ENCODE results near the gene STXBP5.
"Not testable (repeated sequence)": the region's sequence is repeated elsewhere in the genome, so short reads cannot be mapped to it uniquely, and the experiment has no call there.

The STXBP5 gene

DNA sequence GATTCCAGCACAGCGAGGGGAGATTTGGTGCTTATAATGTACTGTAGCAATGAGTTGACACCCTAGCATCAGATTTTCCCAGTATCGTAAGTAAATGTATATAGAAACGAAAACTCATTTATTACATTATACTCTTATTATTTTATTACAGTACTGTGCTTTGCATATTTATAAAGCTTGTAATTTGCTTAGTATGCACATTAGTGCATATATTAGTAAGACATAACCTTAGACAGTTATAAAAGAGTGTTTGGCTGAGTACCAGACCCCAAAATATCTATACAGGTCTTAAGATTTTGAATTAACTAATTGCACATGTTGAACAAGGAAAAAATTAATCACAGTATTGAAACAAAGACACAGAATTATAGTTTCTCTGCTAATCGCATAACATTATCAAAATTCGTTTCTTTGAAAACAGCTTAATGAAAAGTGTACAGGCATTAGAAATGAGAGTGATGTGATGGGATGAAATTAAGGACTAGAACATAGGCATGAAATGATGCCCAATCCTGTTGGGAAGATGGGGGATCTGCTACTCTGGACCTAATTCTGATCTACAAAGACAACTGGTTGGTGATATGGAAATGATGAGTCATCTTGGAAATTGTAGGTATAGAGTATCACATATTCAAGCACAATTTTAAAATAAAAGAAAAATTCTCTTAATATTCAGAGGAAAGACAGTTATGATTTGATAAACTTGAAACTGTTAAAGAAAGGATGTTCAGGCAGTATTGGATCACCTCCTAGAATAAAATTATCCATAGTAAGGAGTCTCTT lies 42.8 kb downstream of the STXBP5 start:
- no peak for DNase-seq (ENCODE audit: low spot score)

DNA sequence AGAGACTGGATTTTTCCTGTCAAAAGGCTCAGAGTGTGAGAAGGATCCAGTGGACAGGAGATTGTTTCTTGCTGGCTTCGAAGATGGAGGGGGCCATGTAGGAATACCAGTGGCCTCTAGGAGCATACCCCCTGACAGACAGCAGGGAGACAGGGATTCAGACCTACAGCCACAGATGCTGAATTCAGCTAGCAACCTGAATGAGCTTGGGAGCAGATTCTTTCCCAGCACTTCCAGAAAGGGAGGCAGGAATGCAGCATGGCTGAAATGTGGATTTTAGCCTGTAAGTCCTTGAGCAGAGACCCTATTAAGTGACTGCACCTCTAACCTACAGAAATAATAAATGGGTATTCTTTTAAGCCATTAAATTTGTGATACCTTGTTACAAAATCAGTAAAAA lies 44.6 kb downstream of the STXBP5 start:
- no peak for DNase-seq (ENCODE audit: low spot score)

DNA sequence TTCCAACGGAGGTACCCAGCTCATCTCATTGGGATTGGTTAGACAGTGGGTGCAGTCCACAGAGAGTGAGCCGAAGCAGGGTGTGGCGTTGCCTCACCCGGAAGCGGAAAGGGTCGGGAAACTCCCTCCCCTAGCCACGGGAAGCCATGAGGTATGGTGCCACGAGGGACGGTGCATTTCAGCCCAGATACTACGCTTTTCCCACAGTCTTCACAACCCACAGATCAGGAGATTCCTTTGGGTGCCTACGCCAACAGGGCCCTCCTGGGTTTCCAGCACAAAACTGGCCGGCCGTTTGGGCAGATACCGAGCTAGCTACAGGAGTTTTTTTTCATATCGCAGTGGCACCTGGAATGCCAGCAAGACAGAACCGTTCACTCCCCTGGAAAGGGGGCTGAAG lies 46.9 kb downstream of the STXBP5 start:
- no peak for DNase-seq (ENCODE audit: low spot score)

DNA sequence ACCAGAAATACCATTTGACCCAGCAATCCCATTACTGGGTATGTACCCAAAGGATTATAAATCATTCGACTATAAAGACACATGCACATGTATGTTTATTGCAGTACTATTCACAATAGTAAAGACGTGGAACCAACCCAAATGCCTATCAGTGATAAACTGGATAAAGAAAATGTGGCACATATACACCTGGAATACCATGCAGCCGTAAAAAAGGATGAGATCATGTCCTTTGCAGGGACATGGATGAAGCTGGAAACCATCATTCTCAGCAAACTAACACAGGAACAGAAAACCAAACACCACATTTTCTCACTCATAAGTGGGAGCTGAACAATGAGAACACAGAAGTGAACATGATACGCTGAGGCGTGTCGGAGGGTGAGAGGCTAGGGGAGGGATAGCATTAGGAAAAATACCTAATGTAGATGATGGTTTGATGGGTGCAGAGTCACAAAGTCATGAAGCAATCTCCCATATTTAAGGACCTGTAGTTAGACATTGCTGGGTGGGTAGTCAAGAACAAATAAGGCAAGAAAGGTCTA lies 50.8 kb downstream of the STXBP5 start:
- not testable (repeated sequence) for DNase-seq (ENCODE audit: low spot score)

DNA sequence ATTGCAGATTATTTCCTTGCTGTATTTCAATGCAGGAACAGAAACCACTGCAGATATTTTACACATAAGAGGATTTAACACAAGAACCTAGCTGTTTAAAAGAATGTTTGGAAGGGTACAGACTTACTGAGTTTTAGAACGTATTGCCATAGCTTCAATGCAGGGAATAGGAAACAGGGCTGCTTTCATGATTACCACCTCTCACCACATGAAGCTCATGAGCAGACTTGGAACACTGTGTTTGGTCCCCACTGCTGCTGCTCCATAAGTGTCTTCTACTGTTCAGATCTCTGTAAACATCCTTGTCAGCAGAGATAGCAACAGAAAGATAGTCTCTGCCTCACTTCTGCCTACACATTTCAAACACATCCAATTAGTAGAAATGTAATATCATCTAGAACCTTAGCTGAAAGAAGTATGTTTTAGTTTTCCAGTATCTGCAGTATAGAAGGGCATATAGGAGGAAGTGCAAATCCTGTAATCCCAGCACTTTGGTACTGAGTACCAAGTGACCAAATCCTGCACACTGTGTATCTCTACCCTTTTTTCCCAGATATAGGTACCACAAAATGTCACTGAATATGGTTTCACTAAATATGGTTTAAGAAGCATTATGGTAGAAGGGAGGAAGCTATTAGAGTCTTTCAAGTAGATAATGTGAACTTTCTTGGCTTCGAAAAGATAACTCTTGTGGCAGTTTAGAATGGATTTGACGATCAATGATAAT lies 51.9 kb downstream of the STXBP5 start:
- no peak for DNase-seq (ENCODE audit: low spot score)

DNA sequence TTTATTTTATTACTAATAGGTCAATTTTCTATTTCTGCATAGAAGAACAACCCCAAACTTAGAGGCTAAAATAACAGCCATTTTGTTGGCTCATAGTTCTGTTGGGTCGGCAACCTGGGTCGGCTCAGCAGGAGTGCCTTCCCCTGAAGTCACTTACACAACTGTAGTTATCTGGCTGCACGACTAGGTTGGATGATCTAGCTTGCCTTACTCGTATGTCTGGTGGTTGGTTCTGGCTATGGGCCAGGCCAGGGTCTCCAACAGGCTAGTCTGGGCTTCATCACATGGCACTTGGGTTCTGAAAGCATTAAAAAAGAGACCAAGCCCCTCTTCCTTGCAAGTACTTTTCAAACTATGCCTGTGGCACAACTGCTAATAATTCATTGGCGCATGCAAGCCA lies 53.5 kb downstream of the STXBP5 start:
- DNase-seq (ENCODE audit: low spot score) = no peak

DNA sequence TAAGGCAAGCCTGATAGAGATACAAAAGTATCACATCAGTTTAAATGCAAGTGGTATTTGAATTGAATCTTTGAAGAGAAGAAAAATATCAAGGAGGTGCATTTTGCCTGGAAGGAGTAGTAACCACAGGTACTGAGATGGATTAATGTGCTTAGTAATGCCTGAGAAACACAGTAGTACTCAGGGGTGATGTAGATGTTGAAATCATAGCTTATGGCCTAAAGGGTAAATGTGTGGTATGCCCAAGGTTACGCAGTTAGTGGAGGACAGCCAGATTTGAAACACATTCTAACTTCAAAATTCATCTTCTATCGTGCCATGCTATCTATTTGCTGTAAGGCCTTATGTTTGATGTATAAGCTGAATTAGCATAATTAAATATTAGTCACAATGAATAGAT lies 55.9 kb downstream of the STXBP5 start:
- no peak for DNase-seq (ENCODE audit: low spot score)

DNA sequence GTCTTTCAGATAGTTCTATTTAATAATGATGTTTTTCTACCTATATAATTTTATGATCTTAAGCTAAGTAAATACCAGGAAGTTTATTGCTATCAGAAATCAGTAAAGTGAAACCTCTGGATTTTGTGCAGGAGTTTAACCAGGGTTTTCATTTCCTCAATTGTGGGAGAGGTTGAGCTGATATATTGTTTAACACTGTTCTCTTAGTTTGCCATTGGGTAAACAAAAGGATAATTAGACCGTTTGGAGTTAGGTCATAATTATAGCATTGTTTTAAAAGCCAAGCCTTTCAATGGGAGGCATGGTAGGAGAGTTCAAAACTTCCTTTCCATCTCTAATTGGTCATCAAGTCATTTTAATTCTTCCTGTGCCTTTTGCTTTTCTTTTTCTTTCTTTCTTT lies 58.7 kb downstream of the STXBP5 start:
- no peak for DNase-seq (ENCODE audit: low spot score)

DNA sequence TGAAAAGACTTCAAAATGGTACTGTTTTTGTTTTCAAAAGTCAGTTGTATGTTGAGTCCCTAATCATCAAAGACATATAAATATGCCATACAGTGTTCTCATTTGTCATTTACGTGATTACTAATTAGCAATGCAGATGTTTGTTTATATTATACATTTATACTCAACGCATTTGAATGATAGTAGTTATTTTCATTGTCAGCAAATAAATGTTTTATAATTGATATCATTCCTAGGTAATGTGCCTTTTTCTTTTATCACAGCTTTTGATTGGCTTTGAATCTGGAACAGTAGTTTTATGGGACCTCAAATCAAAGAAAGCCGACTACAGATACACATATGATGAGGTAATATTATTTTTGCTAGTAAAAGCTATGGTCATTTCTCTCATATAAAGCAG lies 62.6 kb downstream of the STXBP5 start:
- no peak for DNase-seq (ENCODE audit: low spot score)

DNA sequence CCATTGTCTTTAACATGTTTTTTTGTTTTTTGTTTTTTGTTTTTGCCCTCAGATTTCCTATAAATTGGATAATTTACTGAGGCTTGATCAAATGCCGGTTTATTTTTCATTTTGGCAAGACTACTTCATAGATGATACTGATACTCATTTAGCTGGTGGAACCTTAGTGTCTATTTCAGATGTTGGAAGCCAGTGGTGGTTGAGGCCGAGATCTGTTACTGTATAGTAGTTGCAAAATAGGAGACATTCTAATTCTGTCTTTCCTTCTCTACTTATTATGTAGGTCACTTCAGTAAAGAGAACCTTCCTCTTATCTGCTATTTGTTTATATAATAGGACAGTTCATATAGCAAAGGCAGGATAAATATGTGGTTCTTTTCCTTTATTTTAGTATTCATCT lies 63.4 kb downstream of the STXBP5 start:
- DNase-seq (ENCODE audit: low spot score) = no peak

DNA sequence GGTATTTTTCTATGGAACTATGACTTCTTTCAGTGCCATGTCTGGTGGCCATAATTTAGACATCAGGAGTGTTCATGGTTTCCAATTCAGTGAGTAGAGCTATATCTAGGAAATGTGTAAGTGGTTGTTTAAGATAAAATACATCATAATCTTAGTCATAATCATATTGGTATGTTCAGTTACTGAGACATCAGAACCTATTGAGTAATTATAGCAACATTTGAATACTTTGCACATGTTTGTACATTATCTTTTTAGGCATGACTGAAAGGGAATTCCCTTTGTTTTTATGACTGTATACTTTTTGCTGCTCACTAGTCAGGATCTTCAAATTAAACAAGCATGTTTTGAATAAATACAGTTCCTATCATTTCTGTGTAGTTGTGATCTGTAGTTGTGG lies 64.0 kb downstream of the STXBP5 start:
- no peak for DNase-seq (ENCODE audit: low spot score)

DNA sequence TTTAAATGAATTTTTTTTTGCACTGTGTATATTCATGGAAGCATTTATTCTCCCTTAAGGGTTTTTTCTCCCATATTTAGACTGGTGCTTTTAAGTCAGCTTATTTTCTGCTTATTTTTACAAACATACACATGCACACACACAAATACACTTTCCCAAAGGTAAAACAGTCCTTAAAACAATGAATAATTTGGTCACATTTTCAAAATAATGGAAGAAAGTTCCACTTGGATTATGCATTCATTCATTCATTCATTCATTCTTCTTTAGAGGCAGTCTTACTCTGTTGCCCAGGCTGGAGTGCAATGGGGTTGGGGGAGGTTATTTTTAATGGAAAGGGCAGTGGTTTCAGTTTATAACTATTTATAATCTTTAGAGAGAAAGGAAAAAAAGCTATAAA lies 69.8 kb downstream of the STXBP5 start:
- DNase-seq (ENCODE audit: low spot score) = no peak

DNA sequence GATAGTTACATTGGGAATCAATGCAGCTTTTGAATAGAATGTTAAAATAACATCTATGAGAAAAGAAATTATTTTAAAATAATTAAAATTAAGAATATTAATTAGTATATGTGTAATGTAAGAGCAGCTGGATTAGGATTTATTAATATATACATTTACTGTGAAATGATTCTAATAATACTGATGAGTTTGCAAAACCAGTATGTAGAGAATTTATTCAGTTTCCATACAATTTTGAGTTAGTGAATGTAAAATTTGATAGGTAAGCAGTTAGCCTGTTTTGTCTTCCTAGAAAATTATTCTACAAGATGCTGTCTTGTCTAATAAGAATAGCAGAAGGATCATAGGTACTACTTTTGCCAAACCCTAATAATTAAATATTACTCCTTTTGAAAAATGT lies 70.6 kb downstream of the STXBP5 start:
- DNase-seq (ENCODE audit: low spot score) = no peak

DNA sequence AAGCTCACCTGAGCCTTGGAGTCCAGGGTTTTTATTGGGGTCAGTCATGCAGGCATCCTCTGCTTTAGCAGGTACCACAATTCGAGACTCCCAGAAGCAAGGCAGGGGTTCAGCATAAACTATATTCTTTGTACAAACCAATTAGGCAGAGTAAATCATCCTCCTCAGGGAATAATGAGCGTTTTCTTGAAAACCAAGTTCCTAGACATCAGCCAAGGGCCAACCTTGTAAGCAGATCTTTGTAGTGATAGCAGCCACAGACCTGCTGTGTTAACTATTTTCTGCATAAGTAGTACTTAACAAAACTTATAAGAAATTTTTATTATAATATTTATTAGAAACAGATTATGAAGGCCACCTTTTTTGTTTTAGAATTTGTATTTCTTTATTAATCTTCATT lies 74.7 kb downstream of the STXBP5 start:
- no peak for DNase-seq (ENCODE audit: low spot score)

DNA sequence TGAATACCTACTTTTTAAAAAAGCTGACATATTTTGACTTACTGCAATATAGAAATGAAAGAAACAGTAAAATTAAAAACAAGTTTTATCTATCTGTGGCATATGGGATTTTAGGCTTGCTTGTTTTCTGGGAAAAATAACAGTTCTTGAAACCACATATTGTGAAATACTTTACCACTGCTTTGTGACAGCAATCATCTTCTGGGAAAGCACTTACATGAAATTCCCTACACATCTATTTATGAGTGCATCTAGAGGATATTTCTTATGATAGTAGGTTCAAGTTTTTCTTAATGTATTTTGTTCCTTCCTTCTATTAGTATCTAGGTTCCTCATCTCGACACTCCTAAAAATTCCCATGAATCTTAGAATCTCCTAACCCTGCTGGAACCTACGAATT lies 75.2 kb downstream of the STXBP5 start:
- no peak for DNase-seq (ENCODE audit: low spot score)

DNA sequence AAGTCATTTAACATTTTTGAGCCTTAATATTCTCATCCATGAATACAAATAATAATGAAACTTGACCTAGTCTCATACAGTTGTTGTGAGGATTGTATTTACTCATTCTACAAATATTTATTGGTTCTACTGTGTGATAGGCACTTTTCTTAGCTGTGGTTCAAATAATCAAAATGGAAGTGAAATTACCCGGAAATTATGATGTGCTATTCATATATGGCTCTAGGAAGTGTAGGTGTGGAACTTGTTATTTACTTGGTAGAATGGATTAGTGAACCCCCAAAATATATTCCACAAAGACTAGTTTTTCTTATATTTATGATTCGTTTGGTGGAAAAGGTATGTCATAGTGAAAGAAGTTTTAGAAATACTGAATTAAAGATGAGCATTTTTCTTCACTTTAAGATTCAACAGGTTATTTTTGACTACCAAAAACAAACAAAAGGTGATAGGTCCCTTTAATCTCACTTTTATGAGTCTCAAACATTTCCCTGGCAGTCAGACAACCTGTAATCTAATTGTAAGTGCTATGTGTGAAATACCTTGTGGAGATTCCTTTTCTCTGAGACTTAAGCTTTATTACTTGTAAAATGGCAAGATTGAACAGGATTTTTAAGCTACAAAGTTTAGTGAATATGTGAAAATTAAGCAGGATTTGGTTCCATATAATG lies 77.8 kb downstream of the STXBP5 start:
- DNase-seq (ENCODE audit: low spot score) = no peak

DNA sequence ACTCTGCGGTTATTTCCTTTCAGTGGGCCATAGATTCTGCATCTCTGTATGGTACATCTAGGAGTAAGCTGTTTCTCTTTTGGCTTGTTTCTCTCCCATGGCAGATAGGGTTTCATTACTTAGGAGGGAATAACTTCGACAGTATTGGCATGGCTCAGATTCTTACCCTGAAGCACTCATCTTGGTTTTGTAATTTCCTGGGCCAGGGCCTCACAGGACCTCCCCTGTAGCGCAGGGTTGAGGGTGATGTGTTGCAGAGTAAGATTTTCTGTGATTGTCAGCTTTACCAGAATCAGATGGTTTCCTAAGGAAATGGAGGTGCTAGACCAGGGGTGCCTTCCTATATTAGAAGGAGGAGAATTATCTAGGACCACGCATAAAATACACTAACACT lies 78.3 kb downstream of the STXBP5 start:
- no peak for DNase-seq (ENCODE audit: low spot score)

DNA sequence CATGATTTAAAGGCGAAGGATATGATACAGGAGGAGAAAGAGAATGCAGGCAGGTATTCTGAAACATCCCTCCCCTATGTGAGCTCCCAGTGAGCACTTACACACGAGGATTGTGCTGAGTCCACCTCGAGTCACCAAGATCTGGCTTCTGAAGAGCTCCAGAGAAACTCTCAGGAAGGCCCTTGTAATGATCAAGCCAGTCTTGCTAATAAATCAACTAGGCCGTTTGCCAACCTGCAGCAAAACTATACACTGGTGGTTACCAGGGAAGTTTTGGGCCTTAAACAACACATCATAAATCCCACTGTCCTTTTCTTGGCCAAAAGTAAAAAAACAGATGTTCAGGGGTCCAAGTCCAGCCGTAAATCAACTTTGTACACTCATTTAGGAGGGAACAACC lies 79.2 kb downstream of the STXBP5 start:
- no peak for DNase-seq (ENCODE audit: low spot score)

DNA sequence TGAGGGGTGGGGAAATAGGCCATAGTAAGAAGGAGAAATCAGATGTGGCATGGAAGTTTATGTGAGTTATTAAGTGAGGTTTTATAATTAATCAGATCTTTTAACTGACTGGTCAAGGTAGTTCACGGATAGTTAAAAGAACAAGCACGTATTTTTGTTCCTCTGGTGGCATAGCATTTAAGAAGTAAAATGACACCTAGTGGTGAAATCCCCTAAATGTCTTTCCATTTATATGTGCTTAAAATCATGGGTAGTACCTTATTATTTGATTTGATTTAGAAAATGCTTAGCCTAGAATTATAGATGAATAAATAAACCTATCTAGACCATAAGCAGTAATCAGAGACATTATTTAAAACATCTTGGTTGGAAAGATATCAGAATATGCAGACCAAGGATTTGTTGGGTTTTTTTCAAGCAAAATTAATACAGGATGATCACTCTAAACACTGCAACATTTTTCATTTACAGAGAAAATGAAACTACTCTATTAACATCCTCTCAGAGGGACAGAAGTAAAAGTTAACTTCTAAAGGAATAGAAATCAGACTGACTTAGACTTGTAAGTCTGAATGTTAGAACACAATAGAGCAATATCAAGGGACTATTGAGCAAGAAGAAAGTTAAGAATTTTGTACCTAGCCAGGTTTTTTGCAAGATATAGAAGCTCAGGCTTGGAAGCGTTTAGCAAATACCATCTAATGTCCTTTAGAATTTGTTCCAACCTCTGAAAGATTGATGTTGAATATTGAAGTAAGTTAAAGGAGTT lies 81.1 kb downstream of the STXBP5 start:
- DNase-seq (ENCODE audit: low spot score) = peak; percentile 48

DNA sequence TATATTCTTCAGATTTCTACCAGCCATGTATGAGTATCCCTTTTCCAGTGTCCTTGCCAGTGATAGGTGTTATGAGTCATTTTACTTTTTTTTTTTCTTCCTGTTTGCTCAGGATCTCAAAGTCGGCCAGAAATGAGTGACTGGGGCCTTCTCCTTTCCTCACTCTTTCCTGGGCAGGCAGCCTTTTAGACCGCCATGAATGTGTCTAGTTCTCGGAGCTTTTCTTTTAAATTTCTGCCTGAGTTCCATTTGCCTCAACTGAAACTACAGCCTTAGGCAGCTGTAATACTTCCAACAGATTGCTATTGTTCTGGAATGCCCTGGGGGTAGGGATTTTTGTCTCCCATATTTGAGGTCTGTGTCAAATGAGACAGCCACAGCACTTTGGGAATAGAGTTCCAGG lies 83.7 kb downstream of the STXBP5 start:
- DNase-seq (ENCODE audit: low spot score) = no peak

DNA sequence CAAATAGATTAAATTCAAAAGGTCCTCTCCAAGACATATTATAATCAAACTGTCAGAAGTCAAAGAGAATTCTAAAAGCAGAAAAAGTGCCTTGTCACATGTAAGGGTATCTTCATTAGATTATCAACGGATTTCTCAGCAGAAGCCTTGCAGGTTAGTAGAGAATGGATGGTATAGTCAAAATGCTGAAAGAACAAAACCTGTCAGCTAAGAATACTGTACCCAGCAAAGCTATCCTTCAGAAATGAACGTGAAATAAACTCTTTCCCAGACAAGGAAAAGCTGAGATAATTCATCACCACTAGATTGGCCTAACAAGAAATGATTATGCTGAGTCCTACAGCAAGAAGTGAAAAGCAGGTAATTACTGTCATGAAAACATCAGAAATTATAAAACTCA lies 92.9 kb downstream of the STXBP5 start:
- DNase-seq (ENCODE audit: low spot score) = no peak

DNA sequence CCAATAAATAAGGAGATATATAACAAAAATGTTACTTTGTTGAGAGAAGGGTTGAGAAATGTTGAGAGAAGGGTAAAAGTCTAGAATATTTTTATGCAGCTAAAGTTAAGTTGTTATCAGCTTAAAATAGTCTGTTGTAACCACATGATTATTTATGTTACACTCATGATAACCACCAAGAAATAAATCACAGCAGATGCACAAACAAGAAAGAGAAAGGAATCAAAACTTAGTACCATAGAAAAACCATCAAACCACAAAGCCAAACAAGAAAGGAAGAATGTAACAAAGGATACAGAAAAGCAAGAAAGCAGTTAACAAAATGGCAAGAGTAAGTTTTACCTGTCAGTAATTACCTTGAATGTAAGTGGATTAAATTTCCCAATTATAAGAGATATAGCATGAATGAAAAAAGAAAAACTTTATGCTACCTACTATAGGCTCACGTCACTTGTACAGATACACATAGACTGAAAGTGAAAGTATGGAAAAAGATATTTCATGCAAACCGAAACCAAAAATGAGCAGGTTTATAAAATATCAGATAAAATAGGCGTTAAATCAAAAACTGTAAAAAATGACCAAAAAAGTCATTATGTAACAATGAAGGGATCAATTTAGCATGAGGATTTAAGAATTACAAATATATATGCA lies 93.6 kb downstream of the STXBP5 start:
- DNase-seq (ENCODE audit: low spot score) = no peak

Data from Ammon's horn (tissue), 1 donor.